Measurements from ENCODE around the gene ATF6B. TPM values are rescaled to one million over a fixed set of nuclear protein-coding genes. Genes with fewer than 3 reads are reported as not detected.

Gene ATF6B
- 100 to 1,000 TPM; 142 to 147 TPM for total RNA-seq

DNA sequence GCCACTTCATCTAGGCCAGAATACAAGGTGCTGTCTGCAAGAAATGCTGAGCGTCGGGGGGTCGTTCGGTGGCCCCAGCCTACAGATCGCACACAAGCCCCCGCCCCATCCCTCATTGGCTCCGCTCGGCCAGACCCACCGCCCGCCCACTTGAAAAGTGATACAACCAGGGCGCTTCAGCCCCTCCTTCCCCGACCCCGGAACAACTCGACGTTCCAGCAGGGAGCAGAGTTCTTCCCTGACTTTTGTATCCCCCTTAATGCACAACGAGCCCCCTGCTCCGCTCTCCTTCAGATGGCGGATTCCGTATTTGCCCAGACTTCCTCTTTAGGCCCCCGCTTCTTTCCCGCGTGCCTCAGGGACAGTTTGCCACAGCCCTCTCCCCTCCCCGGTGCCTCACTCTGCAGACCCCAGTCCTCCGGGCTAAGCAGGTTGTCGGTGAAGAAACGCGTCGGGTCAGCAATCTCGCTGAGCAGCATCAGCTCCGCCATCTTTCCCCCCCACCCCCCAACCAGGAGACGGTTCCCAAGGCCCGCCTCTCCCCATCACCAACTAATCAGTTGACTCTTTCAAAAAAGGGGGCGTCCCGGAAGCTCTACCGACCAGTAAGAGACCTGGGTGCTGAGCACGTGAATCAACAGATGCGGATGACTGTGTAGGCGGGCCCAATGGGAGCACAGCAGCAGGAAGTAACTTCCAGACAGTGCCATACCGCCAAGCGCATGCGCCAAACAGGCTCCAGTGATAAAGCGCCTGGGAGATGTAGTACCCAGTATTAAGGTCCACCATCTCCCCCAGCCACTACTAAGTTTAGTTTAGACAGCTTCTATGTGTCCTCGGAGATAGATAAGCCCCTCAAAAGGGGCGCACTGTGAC lies at the start of gene ATF6B:
TSS of gene ATF6B (minus strand) at position 530 of the 876 bp plus-strand sequence. CDS start at position 491, 39 bp downstream.
- H3K36me3 Mint-ChIP-seq (ENCODE audit: low read depth), result peaks cover 33% of the 10 kb centered on the region

DNA sequence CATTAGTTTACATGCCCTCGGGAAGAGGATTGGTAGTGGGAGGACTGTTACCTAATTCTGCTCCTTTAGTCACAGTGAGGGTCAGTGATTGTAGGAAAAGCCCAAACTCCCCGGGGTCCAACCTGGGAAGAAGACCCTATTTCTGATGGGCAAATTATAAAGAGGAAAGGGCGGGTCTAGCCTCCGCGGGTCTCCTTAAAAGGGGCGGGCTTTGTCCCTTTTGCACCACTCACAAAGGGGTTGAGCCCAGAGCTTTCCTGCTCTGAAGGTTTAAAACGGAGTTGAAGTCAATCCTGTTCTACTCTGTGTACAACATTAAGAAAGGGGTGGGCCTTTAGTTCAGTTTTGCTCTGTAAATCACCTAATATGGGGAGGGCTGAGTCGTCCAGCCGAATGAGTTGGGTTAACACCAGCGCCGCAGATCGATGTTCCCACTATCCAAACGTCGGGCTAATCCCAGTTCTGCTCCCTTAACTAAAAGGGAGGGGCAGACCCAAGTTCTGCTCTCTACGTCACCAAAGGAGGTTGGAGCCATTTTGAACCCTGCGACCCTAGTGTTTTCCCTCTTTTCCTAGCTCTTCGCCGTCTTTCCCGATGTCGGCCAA lies 49.2 kb upstream of the ATF6B start:
- Mint-ChIP-seq H3K27ac (peak overlapping the region; percentile 90), H3K36me3 (ENCODE audit: low read depth) (peaks cover 27% of the 10 kb centered on the region), H3K9me3 (no peaks in the 10 kb centered on the region), H3K4me3 (peak overlapping the region; percentile 91), H3K4me1 (peaks cover 66% of the 10 kb centered on the region), H3K27me3 (no peaks in the 10 kb centered on the region)
- DNase-seq, result peak; percentile 50
- CTCF ChIA-PET, result interaction anchor here (1.0 to 2.4 kb wide), 2 partner anchors 18 to 22 kb away, joined by 4 to 20 read pairs; no protein-coding TSS in a partner anchor
- POLR2A ChIA-PET, result interaction anchor here (0.6 to 8.0 kb wide), 9 partner anchors 12 to 795 kb away, joined by 3 to 155 read pairs (median 3); partner anchors contain the start of genes ATF6B, DDX39B, DXO and EGFL8

More for the DNA sequence above, at the start of gene ATF6B:
- ChIA-PET POLR2A (interaction anchor here (0.6 to 3.6 kb wide), 20 partner anchors 9 to 844 kb away, joined by 3 to 31 read pairs (median 6); partner anchors contain the start of genes AGPAT1, DXO, EHMT2 and GPSM3), CTCF (interaction anchor here (0.6 to 2.9 kb wide), 4 partner anchors 10 to 711 kb away, joined by 3 to 21 read pairs (median 12); partner anchors contain the start of gene TAP2)
- Mint-ChIP-seq H3K4me1 (peaks cover 48% of the 10 kb centered on the region), H3K9me3 (no peaks in the 10 kb centered on the region), H3K27ac (peak within 1 kb of the TSS; percentile 92), H3K4me3 (peak within 1 kb of the TSS; percentile 92), H3K27me3 (peaks cover 4% of the 10 kb centered on the region)
- DNase-seq, result peak; percentile 98

DNA sequence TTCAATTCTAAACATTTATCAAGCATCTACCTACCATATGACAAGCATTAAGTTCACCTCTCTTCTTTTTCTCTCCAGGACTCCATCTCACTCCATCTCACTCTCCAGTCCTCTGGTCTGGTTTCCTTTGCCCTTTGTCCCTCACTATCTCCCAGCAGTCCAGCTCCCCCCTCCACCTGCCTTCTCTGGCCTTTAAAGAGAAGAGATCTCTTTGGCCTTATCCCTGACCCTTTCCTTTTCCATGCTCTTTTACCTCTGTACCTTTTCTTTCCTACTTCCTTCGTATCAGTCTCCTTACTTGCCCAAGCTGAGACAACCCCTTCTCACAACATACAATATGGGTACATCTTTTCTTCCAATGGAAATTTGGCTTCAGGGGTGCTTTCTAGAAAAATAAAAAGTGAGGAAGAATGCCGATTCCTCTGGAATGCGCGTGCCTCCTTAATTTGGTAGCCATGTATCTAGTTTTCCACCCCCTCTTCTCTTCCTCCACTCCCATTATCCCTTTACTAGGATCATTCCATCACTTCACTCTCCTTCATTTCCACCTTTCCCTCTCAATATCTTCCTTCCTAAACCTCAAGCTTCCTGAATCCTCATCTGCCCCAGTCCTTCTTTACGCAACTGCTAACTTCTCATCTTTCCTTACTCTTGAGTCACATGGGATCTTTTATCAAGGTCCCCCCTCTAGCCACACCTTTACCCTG lies 48.6 kb upstream of the ATF6B start:
- ChIA-PET CTCF (interaction anchor here (0.5 to 2.4 kb wide), 3 partner anchors 16 to 203 kb away, joined by 3 to 20 read pairs (median 3); partner anchors contain the start of gene GPSM3), POLR2A (interaction anchor here (0.6 to 8.0 kb wide), 8 partner anchors 15 to 795 kb away, joined by 3 to 155 read pairs (median 4); partner anchors contain the start of genes ATF6B, DXO, FKBPL and GPSM3)
- Mint-ChIP-seq H3K9me3 (no peaks in the 10 kb centered on the region), H3K4me1 (peaks cover 66% of the 10 kb centered on the region), H3K36me3 (ENCODE audit: low read depth) (peaks cover 27% of the 10 kb centered on the region), H3K4me3 (peak overlapping the region; percentile 91), H3K27ac (peak overlapping the region; percentile 90), H3K27me3 (no peaks in the 10 kb centered on the region)
- DNase-seq, result no peak

DNA sequence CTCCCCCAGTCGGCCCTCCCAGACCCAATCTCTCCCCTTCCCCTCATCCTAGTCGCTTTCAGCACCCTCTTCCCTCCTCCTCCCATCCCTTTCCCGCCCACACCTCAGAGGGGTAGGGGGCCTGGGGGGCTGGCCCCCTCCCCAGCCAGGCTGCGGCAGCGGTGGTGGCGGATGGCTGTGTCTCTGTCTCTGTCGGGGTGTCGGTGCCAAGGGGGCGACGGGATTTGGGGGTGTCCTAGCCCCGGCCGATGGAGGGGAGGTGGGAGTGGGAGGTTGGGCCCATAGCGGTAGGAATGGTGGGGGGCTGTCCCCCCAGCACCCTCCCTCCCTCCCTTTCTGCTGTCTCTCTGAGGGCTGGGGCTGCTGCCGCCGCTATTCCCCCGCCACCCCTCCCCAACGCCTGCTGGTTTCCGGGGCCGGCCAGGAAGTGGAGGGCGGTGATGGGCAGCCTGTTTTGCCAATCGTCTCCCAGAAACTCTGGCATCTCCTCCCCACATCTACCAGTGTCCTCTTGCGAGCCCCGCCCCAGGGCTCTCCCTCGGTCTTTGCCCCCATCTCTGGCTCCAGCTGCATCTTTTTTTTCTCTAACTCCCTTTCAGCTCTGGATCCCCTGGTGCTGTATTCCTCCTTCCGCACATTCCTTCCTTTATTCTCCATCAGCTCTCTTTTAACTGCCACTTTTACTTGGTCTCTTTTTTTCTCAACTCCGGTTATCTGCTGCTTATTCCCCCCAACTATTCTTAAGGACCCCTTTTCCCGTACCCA lies 47.8 kb upstream of the ATF6B start, which contains the start of gene AGPAT1:
TSS of gene AGPAT1 (minus strand) at position 374 of the 765 bp plus-strand sequence. CDS start 4,588 bp downstream, outside the sequence.
- CTCF ChIA-PET, result interaction anchor here (0.5 to 2.4 kb wide), 3 partner anchors 17 to 202 kb away, joined by 3 to 20 read pairs (median 3); partner anchors contain the start of gene GPSM3
- DNase-seq, result peak; percentile 97
- H3K4me1 Mint-ChIP-seq, result peaks cover 68% of the 10 kb centered on the region
- H3K27me3 Mint-ChIP-seq, result no peaks in the 10 kb centered on the region
- H3K4me3 Mint-ChIP-seq, result peak within 1 kb of the TSS; percentile 91
- peak within 1 kb of the TSS; percentile 90 for H3K27ac Mint-ChIP-seq
- H3K36me3 Mint-ChIP-seq (ENCODE audit: low read depth), result peaks cover 23% of the 10 kb centered on the region
- POLR2A ChIA-PET, result interaction anchor here (0.6 to 8.0 kb wide), 4 partner anchors 15 to 796 kb away, joined by 3 to 155 read pairs (median 18); partner anchors contain the start of genes ATF6B, FKBPL, GPSM3 and PBX2
- H3K9me3 Mint-ChIP-seq, result no peaks in the 10 kb centered on the region

DNA sequence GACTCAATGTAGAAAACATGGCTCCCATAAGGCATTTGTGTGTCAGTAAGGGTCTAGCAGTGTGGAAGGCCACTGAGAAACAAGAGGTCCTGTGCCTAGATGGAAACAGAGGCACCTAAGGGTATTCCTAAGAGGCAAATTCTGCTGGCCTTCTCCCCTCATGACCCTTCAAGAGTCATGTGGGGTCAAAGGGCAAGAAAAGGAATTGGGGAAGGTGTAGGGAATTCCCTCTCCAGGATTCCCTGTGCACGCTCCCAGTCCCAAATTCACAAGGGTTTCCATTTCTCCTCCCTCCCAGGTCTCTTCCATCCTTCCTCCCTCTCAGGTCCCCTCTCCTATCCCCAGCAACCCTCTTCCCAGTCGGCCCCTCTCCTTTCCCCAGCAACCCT lies 47.3 kb upstream of the ATF6B start:
- CTCF ChIA-PET, result no interaction called here
- Mint-ChIP-seq H3K27ac (peak overlapping the region; percentile 51), H3K9me3 (no peaks in the 10 kb centered on the region), H3K27me3 (no peaks in the 10 kb centered on the region), H3K4me3 (peak overlapping the region; percentile 91), H3K4me1 (peaks cover 62% of the 10 kb centered on the region), H3K36me3 (ENCODE audit: low read depth) (peaks cover 23% of the 10 kb centered on the region)
- POLR2A ChIA-PET, result no interaction called here
- no peak for DNase-seq

DNA sequence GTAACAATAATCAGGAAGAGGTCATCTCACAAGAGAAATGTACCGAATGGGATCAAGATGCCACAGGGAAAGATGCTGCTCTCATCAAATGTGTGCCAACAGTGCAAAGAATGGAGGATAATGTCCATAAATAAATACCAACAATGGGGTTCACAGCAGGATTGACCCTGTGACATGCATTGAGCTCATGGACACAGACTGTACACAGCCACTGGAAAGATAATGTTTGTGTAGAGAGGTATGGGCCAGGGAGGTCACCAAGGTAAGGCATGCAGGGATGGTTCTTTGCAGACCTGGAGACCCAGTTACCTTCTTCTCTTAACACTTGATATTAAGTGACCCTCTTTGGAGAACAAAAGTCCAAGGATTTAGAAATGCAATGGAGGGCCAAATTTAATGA lies 46.4 kb upstream of the ATF6B start:
- no peak for DNase-seq
- H3K4me3 Mint-ChIP-seq, result peak overlapping the region; percentile 91

DNA sequence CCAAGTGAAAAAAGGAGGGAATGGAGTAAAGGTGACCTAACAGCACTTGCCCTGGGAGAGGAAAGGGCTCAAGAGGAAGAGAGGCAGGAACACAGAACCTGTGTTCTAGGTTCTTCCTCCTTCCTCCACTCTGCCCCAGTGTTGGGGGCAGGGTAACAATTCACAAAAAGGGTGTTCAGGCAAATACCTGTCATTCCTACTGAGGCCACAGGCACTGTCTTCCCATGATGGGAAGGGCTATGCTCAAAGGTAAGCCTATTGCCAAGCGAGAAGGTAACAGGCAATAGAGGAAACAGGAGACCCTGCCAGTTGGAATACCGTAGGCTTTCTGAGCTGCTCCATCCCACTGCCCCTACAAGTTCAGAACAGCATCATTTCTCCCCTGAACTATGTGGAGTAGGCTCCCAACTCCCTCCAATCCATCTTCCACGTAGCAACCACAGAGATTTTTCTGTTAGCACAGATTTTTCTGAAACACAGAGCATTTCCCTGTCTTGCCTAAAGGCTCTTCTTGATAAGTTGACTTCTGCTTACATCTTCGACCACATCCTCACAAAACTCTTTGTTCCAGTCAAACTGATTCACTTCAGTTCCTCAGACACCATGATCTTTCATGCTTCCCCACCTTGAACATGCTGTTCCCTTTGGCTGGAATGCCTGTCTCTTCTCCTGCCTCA lies 45.1 kb upstream of the ATF6B start:
- Mint-ChIP-seq H3K27me3 (no peaks in the 10 kb centered on the region), H3K27ac (no peak overlapping the region), H3K36me3 (ENCODE audit: low read depth) (peaks cover 28% of the 10 kb centered on the region), H3K9me3 (no peaks in the 10 kb centered on the region), H3K4me1 (peaks cover 44% of the 10 kb centered on the region), H3K4me3 (no peak overlapping the region)
- CTCF ChIA-PET, result no interaction called here
- DNase-seq, result no peak
- POLR2A ChIA-PET, result no interaction called here

More for the DNA sequence above, 46.4 kb upstream of the ATF6B start:
- Mint-ChIP-seq H3K4me1 (peaks cover 54% of the 10 kb centered on the region), H3K27ac (no peak overlapping the region), H3K27me3 (no peaks in the 10 kb centered on the region), H3K9me3 (no peaks in the 10 kb centered on the region), H3K36me3 (ENCODE audit: low read depth) (peaks cover 28% of the 10 kb centered on the region)
- ChIA-PET CTCF (no interaction called here), POLR2A (no interaction called here)

DNA sequence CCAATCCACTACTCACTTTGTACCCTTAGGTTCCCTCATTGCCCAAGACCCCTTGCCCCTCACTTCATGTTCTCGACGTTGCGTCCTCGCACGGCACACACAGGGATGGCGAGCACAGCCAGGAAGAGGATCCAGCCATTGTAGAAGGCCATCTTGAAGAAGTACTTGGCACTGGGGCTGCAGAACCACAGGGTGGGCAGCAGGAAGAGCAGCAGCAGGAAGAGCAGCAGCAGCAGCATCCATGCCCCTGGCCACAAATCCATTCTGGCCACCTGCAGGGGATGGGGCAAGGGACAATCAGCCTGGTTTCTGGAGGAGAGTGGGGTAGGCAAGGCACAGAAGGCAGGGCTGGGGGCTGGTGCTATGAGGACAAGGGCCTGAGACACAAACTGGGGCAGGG lies 43.2 kb upstream of the ATF6B start:
- H3K27ac Mint-ChIP-seq, result no peak overlapping the region
- H3K27me3 Mint-ChIP-seq, result no peaks in the 10 kb centered on the region
- no peak overlapping the region for H3K4me3 Mint-ChIP-seq
- H3K9me3 Mint-ChIP-seq, result no peaks in the 10 kb centered on the region
- H3K36me3 Mint-ChIP-seq (ENCODE audit: low read depth), result peaks cover 35% of the 10 kb centered on the region
- POLR2A ChIA-PET, result interaction anchor here (1.0 kb wide), 1 partner anchor 19 kb away, joined by 3 read pairs; the partner anchor contains the start of gene PBX2
- CTCF ChIA-PET, result no interaction called here
- no peak for DNase-seq
- peaks cover 29% of the 10 kb centered on the region for H3K4me1 Mint-ChIP-seq

DNA sequence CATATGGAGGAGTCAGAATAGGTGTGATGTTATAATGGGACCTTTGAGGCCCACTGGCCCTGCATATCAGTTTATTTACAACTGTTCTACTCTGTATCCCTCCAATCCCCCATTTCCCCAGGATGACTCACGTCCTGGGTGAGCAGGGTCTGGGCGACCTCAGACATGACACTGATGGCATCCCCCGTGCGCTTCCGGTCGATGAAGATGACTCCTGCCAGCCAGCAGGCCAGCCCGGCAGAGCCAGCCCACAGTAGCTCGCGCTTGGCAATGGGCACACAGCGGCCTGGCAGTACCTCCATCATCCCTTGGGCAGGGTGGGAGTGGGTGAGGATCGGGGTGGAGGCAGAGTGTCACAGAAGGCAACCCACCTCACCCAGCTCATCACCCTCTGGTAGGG lies 42.2 kb upstream of the ATF6B start:
- CTCF ChIA-PET, result no interaction called here
- no peaks in the 10 kb centered on the region for H3K27me3 Mint-ChIP-seq
- no peak overlapping the region for H3K4me3 Mint-ChIP-seq
- no peak for DNase-seq
- H3K36me3 Mint-ChIP-seq (ENCODE audit: low read depth), result peaks cover 35% of the 10 kb centered on the region
- no peaks in the 10 kb centered on the region for H3K9me3 Mint-ChIP-seq
- no peak overlapping the region for H3K27ac Mint-ChIP-seq
- POLR2A ChIA-PET, result interaction anchor here (1.0 kb wide), 1 partner anchor 20 kb away, joined by 3 read pairs; the partner anchor contains the start of gene PBX2
- peaks cover 26% of the 10 kb centered on the region for H3K4me1 Mint-ChIP-seq

DNA sequence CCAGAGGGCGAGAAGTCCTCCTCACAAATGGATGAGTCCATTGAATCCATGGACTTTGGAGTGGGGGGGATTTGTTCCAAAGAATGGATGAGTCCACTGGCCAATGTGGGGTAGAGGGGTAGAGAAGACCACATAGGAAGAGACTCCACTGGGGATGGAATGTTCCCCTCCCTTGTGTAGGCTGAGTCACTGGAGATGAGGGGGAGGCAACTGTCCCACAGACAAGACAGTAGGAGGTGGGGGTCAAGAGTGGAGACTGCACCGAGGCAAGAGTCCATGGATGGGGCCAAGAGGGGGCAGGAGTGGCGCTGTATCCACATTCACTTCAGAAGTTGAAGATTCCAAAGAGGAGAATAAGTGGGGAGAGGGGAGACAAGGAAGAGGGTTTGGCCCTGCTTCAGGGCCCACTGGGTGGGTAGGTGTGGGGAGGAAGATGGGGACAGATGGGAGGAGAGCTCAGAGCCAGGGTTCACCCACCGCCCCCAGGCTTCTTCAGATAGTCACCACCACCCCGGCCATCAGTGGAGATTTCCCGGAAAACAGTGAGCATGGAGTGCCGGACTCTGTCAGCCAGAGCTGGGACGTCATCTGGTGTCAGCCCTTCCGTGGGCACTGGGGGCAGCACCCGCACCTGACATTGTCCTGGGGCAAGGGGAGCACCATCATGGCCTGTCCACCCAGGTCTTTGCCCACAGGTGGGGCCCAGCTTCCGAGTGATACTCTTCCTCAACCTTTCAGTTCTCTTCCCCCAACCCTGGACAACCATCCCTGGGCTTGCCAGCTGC lies 41.0 kb upstream of the ATF6B start:
- H3K4me3 Mint-ChIP-seq, result no peak overlapping the region
- H3K27me3 Mint-ChIP-seq, result no peaks in the 10 kb centered on the region
- H3K27ac Mint-ChIP-seq, result no peak overlapping the region
- ChIA-PET POLR2A (no interaction called here), CTCF (no interaction called here)
- DNase-seq, result no peak
- H3K36me3 Mint-ChIP-seq (ENCODE audit: low read depth), result peaks cover 35% of the 10 kb centered on the region
- H3K9me3 Mint-ChIP-seq, result no peaks in the 10 kb centered on the region
- peaks cover 16% of the 10 kb centered on the region for H3K4me1 Mint-ChIP-seq

DNA sequence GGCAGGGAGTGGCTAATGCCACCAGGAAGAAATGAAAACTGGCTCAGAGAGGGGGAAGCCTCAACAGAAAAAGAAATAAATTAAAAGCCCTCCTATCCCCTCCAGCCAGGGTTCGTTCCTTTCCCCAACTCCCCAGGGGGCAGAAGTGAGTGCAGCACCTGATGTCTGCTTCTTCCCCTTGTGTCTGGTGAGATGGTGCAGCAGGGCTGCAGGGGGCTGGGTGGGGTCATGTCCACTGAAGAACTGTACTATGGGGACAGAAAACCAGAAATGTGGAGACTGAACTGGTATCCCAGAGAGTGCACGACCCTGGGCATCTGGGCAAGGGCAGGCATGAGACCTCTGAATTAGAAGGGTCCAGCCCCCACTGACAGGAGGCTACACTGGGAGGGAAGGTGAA lies 40.3 kb upstream of the ATF6B start:
- Mint-ChIP-seq H3K4me3 (no peak overlapping the region), H3K36me3 (ENCODE audit: low read depth) (peaks cover 35% of the 10 kb centered on the region), H3K9me3 (no peaks in the 10 kb centered on the region), H3K4me1 (peaks cover 10% of the 10 kb centered on the region), H3K27me3 (no peaks in the 10 kb centered on the region), H3K27ac (no peak overlapping the region)
- DNase-seq, result no peak
- POLR2A ChIA-PET, result no interaction called here
- CTCF ChIA-PET, result no interaction called here
